Upper lobe of left lung (tissue), 4 donors: ENCODE measurements around the gene TUFM.

ENCODE experiments used
- POLR2A ChIP-seq, 4 donors: fragments of 450-650 bp; IDR thresholded peaks; one replicate each; pipeline ENCODE4 v1.5.1; 2016 to 2017; ENCODE audit warnings: antibody characterized with exemption in 4 of 4, mild to moderate bottlenecking in 2 of 4
- POLR2AphosphoS5 ChIP-seq, 2 donors: sonication (generic); formaldehyde crosslinking; IDR thresholded peaks; one replicate each; pipeline ENCODE4 v1.5.1; 2017; ENCODE audit warnings: antibody characterized with exemption in 2 of 2

GRCh38 chr16:28846933-28847273 lies 755 bp upstream of the TUFM start:
- TF ChIP-seq POLR2A (IDR thresholded peaks at IDR 0.05) (no peak), POLR2AphosphoS5 (IDR thresholded peaks at IDR 0.05) (no peak)
